ENCODE results near the gene ZNF592. TPM values are rescaled to one million over a fixed set of nuclear protein-coding genes. Genes with fewer than 3 reads are reported as not detected.

The ZNF592 gene
- total RNA-seq, 2 donors from 2014 or later, result 9.7 to 18.4 TPM

- Histone ChIP-seq H3K4me1 (peaks cover 0 to 83% of the 10 kb centered on the region in 2 donors), H3K27ac (peak overlapping the region; percentile 89 to 93), H3K27me3 (no peaks in the 10 kb centered on the region), H3K36me3 (peaks cover 12% of the 10 kb centered on the region), H3K4me3 (no peak overlapping the region), H3K9me3 (no peaks in the 10 kb centered on the region)
- no peak for DNase-seq (ENCODE audit: low spot score)
- no peak for TF ChIP-seq CTCF (IDR thresholded peaks at IDR 0.05)
These were observed 85.2 kb downstream of the ZNF592 start for GRCh38 chr15:84833447-84834228.

- DNase-seq (ENCODE audit: low spot score), result no peak
- peak overlapping the region; percentile 89 to 93 for H3K27ac ChIP-seq
- no peaks in the 10 kb centered on the region for H3K9me3 ChIP-seq
- no peak for TF ChIP-seq CTCF (IDR thresholded peaks at IDR 0.05)
- H3K36me3 ChIP-seq, result peaks cover 10% of the 10 kb centered on the region
- peaks cover 0 to 83% of the 10 kb centered on the region in 2 donors for H3K4me1 ChIP-seq
- H3K4me3 ChIP-seq, result no peak overlapping the region
- H3K27me3 ChIP-seq, result no peaks in the 10 kb centered on the region
These were observed 86.0 kb downstream of the ZNF592 start for GRCh38 chr15:84834229-84834955.

GRCh38 chr15:84834969-84835368, 86.6 kb downstream of the ZNF592 start:
- Histone ChIP-seq H3K27ac (peak overlapping the region; percentile 89 to 93), H3K36me3 (peaks cover 14% of the 10 kb centered on the region), H3K9me3 (no peaks in the 10 kb centered on the region), H3K27me3 (no peaks in the 10 kb centered on the region), H3K4me1 (peaks cover 0 to 85% of the 10 kb centered on the region in 2 donors), H3K4me3 (no peak overlapping the region)
- DNase-seq (ENCODE audit: low spot score), result no peak
- TF ChIP-seq CTCF (IDR thresholded peaks at IDR 0.05), result no peak

- no peak overlapping the region for H3K4me3 ChIP-seq
- peaks cover 0 to 86% of the 10 kb centered on the region in 2 donors for H3K4me1 ChIP-seq
- no peak for DNase-seq (ENCODE audit: low spot score)
- H3K9me3 ChIP-seq, result no peaks in the 10 kb centered on the region
- TF ChIP-seq CTCF (IDR thresholded peaks at IDR 0.05), result no peak
- H3K36me3 ChIP-seq, result peaks cover 17% of the 10 kb centered on the region
- peak overlapping the region; percentile 89 to 93 for H3K27ac ChIP-seq
- H3K27me3 ChIP-seq, result no peaks in the 10 kb centered on the region
These were observed 87.4 kb downstream of the ZNF592 start for GRCh38 chr15:84835661-84836337.

- peak overlapping the region; percentile 89 to 93 for H3K27ac ChIP-seq
- H3K4me1 ChIP-seq, result peaks cover 0 to 83% of the 10 kb centered on the region in 2 donors
These were observed 88.5 kb downstream of the ZNF592 start for GRCh38 chr15:84836844-84837243.

More at GRCh38 chr15:84836844-84837243, 88.5 kb downstream of the ZNF592 start:
- Histone ChIP-seq H3K36me3 (peaks cover 17% of the 10 kb centered on the region), H3K27me3 (no peaks in the 10 kb centered on the region), H3K9me3 (no peaks in the 10 kb centered on the region), H3K4me3 (no peak overlapping the region)
- no peak for TF ChIP-seq CTCF (IDR thresholded peaks at IDR 0.05)
- DNase-seq (ENCODE audit: low spot score), result no peak
